HG03066 (cell line): ENCODE results near the gene PNPLA7.
"Not testable (repeated sequence)": the region's sequence is repeated elsewhere in the genome, so short reads cannot be mapped to it uniquely, and the experiment has no call there.

ENCODE experiments used
- ATAC-seq: cut with Tn5 transposase; IDR thresholded peaks from one replicate; pipeline ENCODE4 v1.9.1; 2021; ENCODE audit warnings: low read depth; ENCODE audit not compliant: unreplicated experiment

The PNPLA7 gene

GRCh38 chr9:137482094-137482781 lies 68.0 kb downstream of the PNPLA7 start:
- no peak for ATAC-seq

- no peak for ATAC-seq
These were observed 69.2 kb downstream of the PNPLA7 start for GRCh38 chr9:137480686-137481683.

- no peak for ATAC-seq
These were observed 70.1 kb downstream of the PNPLA7 start for GRCh38 chr9:137479892-137480685.

- ATAC-seq: no peak
These were observed 71.0 kb downstream of the PNPLA7 start for GRCh38 chr9:137478962-137479861.

- ATAC-seq: no peak
These were observed 71.6 kb downstream of the PNPLA7 start for GRCh38 chr9:137478613-137478961.

- ATAC-seq: no peak
These were observed 72.2 kb downstream of the PNPLA7 start for GRCh38 chr9:137477778-137478612.

- ATAC-seq: no peak
These were observed 73.3 kb downstream of the PNPLA7 start for GRCh38 chr9:137476856-137477255.

GRCh38 chr9:137475666-137476065 lies 74.5 kb downstream of the PNPLA7 start:
- no peak for ATAC-seq

- ATAC-seq: no peak
These were observed 75.9 kb downstream of the PNPLA7 start for GRCh38 chr9:137474271-137474670.

GRCh38 chr9:137470785-137471184 lies 79.4 kb downstream of the PNPLA7 start:
- no peak for ATAC-seq

- ATAC-seq: no peak
These were observed 82.3 kb downstream of the PNPLA7 start for GRCh38 chr9:137467896-137468295.

GRCh38 chr9:137467161-137467581 lies 83.0 kb downstream of the PNPLA7 start:
- no peak for ATAC-seq

GRCh38 chr9:137466389-137467085 lies 83.7 kb downstream of the PNPLA7 start:
- not testable (repeated sequence) for ATAC-seq

GRCh38 chr9:137465720-137466388 lies 84.3 kb downstream of the PNPLA7 start:
- no peak for ATAC-seq

GRCh38 chr9:137465000-137465719 lies 85.0 kb downstream of the PNPLA7 start:
- ATAC-seq: no peak

GRCh38 chr9:137464291-137464999 lies 85.8 kb downstream of the PNPLA7 start:
- ATAC-seq: no peak

GRCh38 chr9:137463931-137464290 lies 86.3 kb downstream of the PNPLA7 start:
- ATAC-seq: no peak
